Measurements from ENCODE around the gene ERVMER34-1.

GRCh38 chr4:52760256-52760655 lies 9.0 kb upstream of the ERVMER34-1 start:
- no peak for TF ChIP-seq CTCF (IDR thresholded peaks at IDR 0.05; ENCODE audit: low read depth, low read length)
- no peak for TF ChIP-seq EZH2phosphoT487 (IDR thresholded peaks at IDR 0.05; ENCODE audit: low read depth)
